ENCODE data around the gene LTBP4. TPM values are rescaled to one million over a fixed set of nuclear protein-coding genes. Genes with fewer than 3 reads are reported as not detected.
"Not testable (repeated sequence)": the region's sequence is repeated elsewhere in the genome, so short reads cannot be mapped to it uniquely, and the experiment has no call there.

Gene LTBP4
- total and polyA plus RNA-seq, 2 donors = 6.0 to 35.6 TPM

DNA sequence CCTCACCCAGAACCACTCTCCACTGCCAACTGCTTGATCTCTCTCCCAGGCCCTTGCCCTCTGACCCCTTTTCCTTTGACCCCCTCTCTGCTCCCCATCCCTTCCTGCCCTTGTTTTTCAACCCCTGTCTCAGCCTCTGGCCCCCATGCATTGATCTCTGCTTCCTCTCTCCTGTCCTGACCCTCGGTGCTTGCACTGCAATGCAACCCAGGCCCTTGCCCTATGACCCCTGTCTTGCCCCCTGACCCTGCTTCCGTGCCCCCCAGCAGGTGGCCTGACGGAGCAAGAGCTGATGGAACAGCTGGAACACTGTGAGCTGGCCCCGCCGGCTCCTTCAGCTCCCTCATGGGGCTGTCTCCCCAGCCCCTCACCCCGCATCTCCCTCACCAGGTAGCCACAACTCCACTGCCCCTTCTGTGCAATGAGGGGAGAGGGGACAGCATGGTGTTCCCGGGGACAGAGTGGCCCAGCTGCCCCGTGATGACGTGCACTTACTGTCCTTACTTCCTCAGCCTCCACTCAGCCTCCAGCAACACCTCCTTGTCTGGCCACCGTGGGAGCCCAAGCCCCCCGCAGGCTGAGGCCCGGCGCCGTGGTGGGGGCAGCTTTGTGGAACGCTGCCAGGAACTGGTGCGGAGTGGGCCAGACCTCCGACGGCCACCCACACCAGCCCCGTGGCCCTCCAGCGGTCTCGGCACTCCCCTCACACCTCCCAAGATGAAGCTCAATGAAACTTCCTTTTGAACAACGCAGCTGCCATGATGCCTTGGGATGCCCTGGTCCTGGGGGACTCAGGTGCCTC is 10.5 kb upstream of the LTBP4 start:
- H3K36me3 ChIP-seq (ENCODE audit: control insufficient read depth in 2 of 2, insufficient read depth in 2 of 2, low read length in 1 of 2) = peaks cover 24 to 39% of the 10 kb centered on the region in 2 donors
- 95% methylated on average over 22 of the region's 22 CpGs for WGBS
- no peak for DNase-seq (ENCODE audit: low read depth in 6 of 9, low spot score in 9 of 9)
- H3K9me3 ChIP-seq (ENCODE audit: control insufficient read depth in 2 of 2, insufficient read depth in 1 of 2, low read length in 1 of 2) = no peaks in the 10 kb centered on the region
- no peak overlapping the region for H3K27ac ChIP-seq (ENCODE audit: low read depth in 1 of 2, low read length in 1 of 2)
- H3K4me1 ChIP-seq (ENCODE audit: control insufficient read depth in 2 of 2, insufficient read depth in 2 of 2, low read length in 2 of 2) = peaks cover 0 to 9% of the 10 kb centered on the region in 2 donors
- peaks cover 4 to 14% of the 10 kb centered on the region in 2 donors for H3K27me3 ChIP-seq (ENCODE audit: control insufficient read depth in 2 of 2, insufficient read depth in 1 of 2, low read length in 1 of 2)
- no peak overlapping the region for H3K4me3 ChIP-seq (ENCODE audit: low read length in 2 of 2)

DNA sequence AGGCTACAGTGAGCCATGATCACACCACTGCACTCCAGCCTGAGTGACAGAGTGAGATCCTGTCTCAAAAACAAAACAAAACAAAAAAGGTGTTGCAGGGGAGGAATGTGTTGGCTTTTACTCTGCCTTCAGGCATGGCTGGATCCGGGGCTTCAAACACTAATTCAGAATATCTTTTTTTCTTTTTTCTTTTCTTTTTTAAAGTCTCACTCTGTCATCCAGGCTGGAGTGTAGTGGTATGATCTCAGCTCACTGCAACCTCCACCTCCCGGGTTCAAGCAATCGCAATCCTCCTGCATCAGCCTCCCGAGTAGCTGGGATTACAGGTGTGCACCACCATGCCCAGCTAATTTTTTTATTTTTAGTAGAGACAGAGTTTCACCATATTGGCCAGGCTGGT is 9.4 kb upstream of the LTBP4 start:
- H3K4me1 ChIP-seq (ENCODE audit: control insufficient read depth in 2 of 2, insufficient read depth in 2 of 2, low read length in 2 of 2); H3K9me3 ChIP-seq (ENCODE audit: control insufficient read depth in 2 of 2, insufficient read depth in 1 of 2, low read length in 1 of 2); H3K27ac ChIP-seq (ENCODE audit: low read depth in 1 of 2, low read length in 1 of 2); H3K4me3 ChIP-seq (ENCODE audit: low read length in 2 of 2); DNase-seq (ENCODE audit: low read depth in 6 of 9, low spot score in 9 of 9): not testable (repeated sequence)
- Histone ChIP-seq H3K27me3 (ENCODE audit: control insufficient read depth in 2 of 2, insufficient read depth in 1 of 2, low read length in 1 of 2) (peaks cover 11 to 23% of the 10 kb centered on the region in 2 donors), H3K36me3 (ENCODE audit: control insufficient read depth in 2 of 2, insufficient read depth in 2 of 2, low read length in 1 of 2) (peaks cover 21 to 30% of the 10 kb centered on the region in 2 donors)
- 98% methylated on average over 4 of the region's 4 CpGs for WGBS

GRCh38 chr19:40592170-40592569 is 9.0 kb upstream of the LTBP4 start:
- H3K36me3 ChIP-seq (ENCODE audit: control insufficient read depth in 2 of 2, insufficient read depth in 2 of 2, low read length in 1 of 2) = peaks cover 17 to 26% of the 10 kb centered on the region in 2 donors
- DNase-seq (ENCODE audit: low read depth in 6 of 9, low spot score in 9 of 9) = peak in 1 of 9 donors; percentile 55
- no peak overlapping the region for H3K4me3 ChIP-seq (ENCODE audit: low read length in 2 of 2)

GRCh38 chr19:40594255-40594654 is 6.9 kb upstream of the LTBP4 start:
- Histone ChIP-seq H3K4me1 (ENCODE audit: control insufficient read depth in 2 of 2, insufficient read depth in 2 of 2, low read length in 2 of 2) (peaks cover 0 to 20% of the 10 kb centered on the region in 2 donors), H3K36me3 (ENCODE audit: control insufficient read depth in 2 of 2, insufficient read depth in 2 of 2, low read length in 1 of 2) (peaks cover 0 to 13% of the 10 kb centered on the region in 2 donors), H3K27ac (ENCODE audit: low read depth in 1 of 2, low read length in 1 of 2) (no peak overlapping the region), H3K4me3 (ENCODE audit: low read length in 2 of 2) (no peak overlapping the region), H3K27me3 (ENCODE audit: control insufficient read depth in 2 of 2, insufficient read depth in 1 of 2, low read length in 1 of 2) (peaks cover 32 to 48% of the 10 kb centered on the region in 2 donors), H3K9me3 (ENCODE audit: control insufficient read depth in 2 of 2, insufficient read depth in 1 of 2, low read length in 1 of 2) (peaks cover 0 to 11% of the 10 kb centered on the region in 2 donors)
- 47% methylated on average over 8 of the region's 8 CpGs for WGBS
- no peak for DNase-seq (ENCODE audit: low read depth in 6 of 9, low spot score in 9 of 9)

More at GRCh38 chr19:40592170-40592569, 9.0 kb upstream of the LTBP4 start:
- H3K9me3 ChIP-seq (ENCODE audit: control insufficient read depth in 2 of 2, insufficient read depth in 1 of 2, low read length in 1 of 2) = no peaks in the 10 kb centered on the region
- H3K4me1 ChIP-seq (ENCODE audit: control insufficient read depth in 2 of 2, insufficient read depth in 2 of 2, low read length in 2 of 2) = peaks cover 0 to 9% of the 10 kb centered on the region in 2 donors
- H3K27me3 ChIP-seq (ENCODE audit: control insufficient read depth in 2 of 2, insufficient read depth in 1 of 2, low read length in 1 of 2) = peaks cover 13 to 28% of the 10 kb centered on the region in 2 donors
- 96% methylated on average over 4 of the region's 4 CpGs for WGBS
- H3K27ac ChIP-seq (ENCODE audit: low read depth in 1 of 2, low read length in 1 of 2) = no peak overlapping the region

DNA sequence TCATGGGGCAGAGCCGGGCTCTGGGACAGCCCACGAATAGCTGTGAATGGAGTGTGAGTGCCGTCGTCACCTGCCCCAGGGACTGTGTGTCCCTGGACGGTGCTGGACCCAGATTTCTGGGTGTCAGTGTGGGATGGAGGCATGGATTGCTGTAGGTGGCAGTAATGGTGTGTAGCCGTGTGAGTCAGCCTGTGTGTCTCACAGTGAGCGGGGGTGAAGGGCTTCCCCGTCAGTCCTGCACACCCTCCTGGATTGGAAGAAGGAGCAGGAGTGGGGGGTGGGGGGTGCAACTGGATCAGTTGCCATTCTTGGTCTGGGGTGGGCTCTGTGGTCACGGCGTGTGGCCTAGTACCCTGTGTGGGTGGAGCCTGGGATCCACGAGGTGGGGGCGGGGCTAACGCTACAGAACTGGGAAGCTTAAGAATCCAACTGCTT is 6.5 kb upstream of the LTBP4 start:
- Histone ChIP-seq H3K4me3 (ENCODE audit: low read length in 2 of 2) (no peak overlapping the region), H3K36me3 (ENCODE audit: control insufficient read depth in 2 of 2, insufficient read depth in 2 of 2, low read length in 1 of 2) (peaks cover 0 to 13% of the 10 kb centered on the region in 2 donors), H3K27ac (ENCODE audit: low read depth in 1 of 2, low read length in 1 of 2) (no peak overlapping the region), H3K4me1 (ENCODE audit: control insufficient read depth in 2 of 2, insufficient read depth in 2 of 2, low read length in 2 of 2) (peaks cover 0 to 24% of the 10 kb centered on the region in 2 donors), H3K9me3 (ENCODE audit: control insufficient read depth in 2 of 2, insufficient read depth in 1 of 2, low read length in 1 of 2) (peaks cover 0 to 14% of the 10 kb centered on the region in 2 donors), H3K27me3 (ENCODE audit: control insufficient read depth in 2 of 2, insufficient read depth in 1 of 2, low read length in 1 of 2) (peaks cover 36 to 53% of the 10 kb centered on the region in 2 donors)
- no peak for DNase-seq (ENCODE audit: low read depth in 6 of 9, low spot score in 9 of 9)
- 55% methylated on average over 13 of the region's 13 CpGs for whole genome bisulfite sequencing

- Histone ChIP-seq H3K9me3 (ENCODE audit: control insufficient read depth in 2 of 2, insufficient read depth in 1 of 2, low read length in 1 of 2) (peaks cover 0 to 17% of the 10 kb centered on the region in 2 donors), H3K4me1 (ENCODE audit: control insufficient read depth in 2 of 2, insufficient read depth in 2 of 2, low read length in 2 of 2) (peaks cover 4 to 41% of the 10 kb centered on the region in 2 donors), H3K27ac (ENCODE audit: low read depth in 1 of 2, low read length in 1 of 2) (no peak overlapping the region), H3K27me3 (ENCODE audit: control insufficient read depth in 2 of 2, insufficient read depth in 1 of 2, low read length in 1 of 2) (peaks cover 57 to 73% of the 10 kb centered on the region in 2 donors), H3K36me3 (ENCODE audit: control insufficient read depth in 2 of 2, insufficient read depth in 2 of 2, low read length in 1 of 2) (no peaks in the 10 kb centered on the region), H3K4me3 (ENCODE audit: low read length in 2 of 2) (peak overlapping the region in 1 of 2 donors; percentile 4)
- DNase-seq (ENCODE audit: low read depth in 6 of 9, low spot score in 9 of 9) = no peak
- WGBS = 9% methylated on average over 53 of the region's 53 CpGs
Measured at GRCh38 chr19:40596608-40597328, 4.4 kb upstream of the LTBP4 start.

- Histone ChIP-seq H3K27ac (ENCODE audit: low read depth in 1 of 2, low read length in 1 of 2) (no peak overlapping the region), H3K36me3 (ENCODE audit: control insufficient read depth in 2 of 2, insufficient read depth in 2 of 2, low read length in 1 of 2) (no peaks in the 10 kb centered on the region), H3K4me1 (ENCODE audit: control insufficient read depth in 2 of 2, insufficient read depth in 2 of 2, low read length in 2 of 2) (peaks cover 4 to 47% of the 10 kb centered on the region in 2 donors), H3K27me3 (ENCODE audit: control insufficient read depth in 2 of 2, insufficient read depth in 1 of 2, low read length in 1 of 2) (peaks cover 63 to 79% of the 10 kb centered on the region in 2 donors), H3K4me3 (ENCODE audit: low read length in 2 of 2) (peak overlapping the region in 1 of 2 donors; percentile 4), H3K9me3 (ENCODE audit: control insufficient read depth in 2 of 2, insufficient read depth in 1 of 2, low read length in 1 of 2) (peaks cover 0 to 17% of the 10 kb centered on the region in 2 donors)
- 13% methylated on average over 18 of the region's 18 CpGs for WGBS
- no peak for DNase-seq (ENCODE audit: low read depth in 6 of 9, low spot score in 9 of 9)
Measured at GRCh38 chr19:40597329-40597838, 3.8 kb upstream of the LTBP4 start.

DNA sequence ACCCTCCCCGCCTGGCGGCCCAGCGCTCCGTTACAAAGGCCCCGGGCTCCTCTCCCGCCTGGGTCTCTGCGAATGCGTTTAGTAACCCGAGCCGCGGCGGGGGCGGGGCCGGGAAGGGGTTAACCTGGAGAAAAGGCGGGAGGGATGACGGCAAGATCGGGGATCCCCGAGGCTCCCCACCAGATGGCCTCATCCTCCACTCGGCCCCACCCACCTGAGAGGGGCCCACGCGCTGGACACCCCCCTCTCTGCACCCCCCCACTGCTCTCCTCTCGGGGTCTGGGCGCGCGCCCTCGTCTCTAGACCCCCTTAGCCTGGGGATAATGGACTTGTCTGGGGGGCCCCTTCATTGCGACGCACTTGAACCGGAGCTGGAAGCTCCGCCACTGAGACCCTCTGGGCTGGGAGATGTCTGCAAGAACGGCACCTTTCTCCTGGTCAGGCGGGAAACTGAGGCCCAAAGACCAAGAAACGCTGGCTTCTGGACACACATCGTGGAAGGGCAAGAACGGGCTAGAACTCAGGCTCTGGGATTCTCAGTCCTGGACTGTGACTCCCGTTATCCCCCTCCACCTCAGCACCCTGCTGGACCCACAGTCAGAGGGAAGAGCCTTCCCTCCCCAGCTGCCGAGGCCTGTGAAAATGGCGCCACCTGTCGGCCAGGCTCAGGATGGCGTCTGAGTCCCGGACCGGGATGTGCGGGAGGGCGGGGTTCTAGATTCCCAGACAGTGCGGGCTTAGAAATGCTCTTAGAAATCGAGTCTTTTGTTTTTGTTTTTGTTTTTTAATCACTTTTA is 2.9 kb upstream of the LTBP4 start:
- DNase-seq (ENCODE audit: low read depth in 6 of 9, low spot score in 9 of 9) = peak in 5 of 9 donors; percentile 72 to 85 (median 81)
- Histone ChIP-seq H3K27me3 (ENCODE audit: control insufficient read depth in 2 of 2, insufficient read depth in 1 of 2, low read length in 1 of 2) (peaks cover 68 to 88% of the 10 kb centered on the region in 2 donors), H3K27ac (ENCODE audit: low read depth in 1 of 2, low read length in 1 of 2) (no peak overlapping the region), H3K36me3 (ENCODE audit: control insufficient read depth in 2 of 2, insufficient read depth in 2 of 2, low read length in 1 of 2) (no peaks in the 10 kb centered on the region), H3K4me1 (ENCODE audit: control insufficient read depth in 2 of 2, insufficient read depth in 2 of 2, low read length in 2 of 2) (peaks cover 4 to 55% of the 10 kb centered on the region in 2 donors), H3K4me3 (ENCODE audit: low read length in 2 of 2) (peak overlapping the region in 1 of 2 donors; percentile 5), H3K9me3 (ENCODE audit: control insufficient read depth in 2 of 2, insufficient read depth in 1 of 2, low read length in 1 of 2) (peaks cover 0 to 17% of the 10 kb centered on the region in 2 donors)
- 3% methylated on average over 46 of the region's 46 CpGs for WGBS

Measured in thymus (tissue), 11 donors.